GM19099 (cell line): Measurements from ENCODE around the gene PER3.

Source experiments
- POLR2A ChIP-seq: IDR thresholded peaks from 3 replicates; pipeline ENCODE4 v1.6.1; 2011; ENCODE audit warnings: low read depth; ENCODE audit not compliant: insufficient read length; ENCODE audit errors: extremely low read depth

PER3 gene

DNA sequence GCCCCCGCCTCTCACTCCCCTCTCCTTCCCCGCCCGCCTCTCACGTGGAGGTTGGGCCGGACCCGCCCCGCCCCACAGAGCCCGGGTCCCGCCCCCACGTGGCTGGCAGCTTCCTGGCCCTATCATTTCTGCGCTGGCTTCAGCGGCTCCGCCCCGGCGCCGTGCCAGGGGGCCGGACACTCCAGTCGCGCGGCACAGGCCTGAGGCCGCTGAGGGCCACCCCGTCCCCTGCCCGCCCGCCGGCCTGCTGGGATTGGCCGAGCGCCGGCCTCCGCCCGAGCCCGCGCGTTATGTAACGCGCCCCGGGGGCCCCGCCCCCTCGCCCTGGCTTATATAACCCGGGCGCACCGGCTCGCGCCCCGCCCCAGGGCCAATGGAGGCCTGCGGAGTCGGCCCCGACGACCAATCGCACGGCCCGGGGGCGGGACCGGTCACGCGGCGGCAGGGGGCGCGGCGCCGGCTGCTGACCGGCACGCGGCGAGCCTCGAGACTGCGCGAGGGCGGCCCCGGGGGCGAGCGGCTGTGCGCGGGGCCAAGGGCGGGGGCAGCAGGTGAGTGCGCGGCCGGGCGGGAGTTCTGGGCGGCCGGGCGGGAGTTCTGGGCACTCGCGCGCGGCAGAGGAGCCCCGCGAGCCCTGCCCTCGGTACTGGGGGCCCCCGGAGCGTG lies at the start of gene PER3:
Gene PER3, plus strand, starts transcription at position 466 of the 666 bp plus-strand sequence. CDS start 587 bp downstream, outside the sequence.
- TF ChIP-seq POLR2A = peak; percentile 35

DNA sequence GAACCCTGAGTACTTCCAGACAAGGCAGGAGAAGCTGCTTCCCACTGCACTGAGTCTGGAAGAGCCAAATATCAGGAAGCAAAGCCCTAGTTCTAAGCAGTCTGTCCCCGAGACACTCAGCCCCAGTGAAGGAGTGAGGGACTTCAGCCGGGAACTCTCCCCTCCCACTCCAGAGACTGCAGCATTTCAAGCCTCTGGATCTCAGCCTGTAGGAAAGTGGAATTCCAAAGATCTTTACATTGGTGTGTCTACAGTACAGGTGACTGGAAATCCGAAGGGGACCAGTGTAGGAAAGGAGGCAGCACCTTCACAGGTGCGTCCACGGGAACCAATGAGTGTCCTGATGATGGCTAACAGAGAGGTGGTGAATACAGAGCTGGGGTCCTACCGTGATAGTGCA lies 46.0 kb upstream of the PER3 start:
- no peak for TF ChIP-seq POLR2A

DNA sequence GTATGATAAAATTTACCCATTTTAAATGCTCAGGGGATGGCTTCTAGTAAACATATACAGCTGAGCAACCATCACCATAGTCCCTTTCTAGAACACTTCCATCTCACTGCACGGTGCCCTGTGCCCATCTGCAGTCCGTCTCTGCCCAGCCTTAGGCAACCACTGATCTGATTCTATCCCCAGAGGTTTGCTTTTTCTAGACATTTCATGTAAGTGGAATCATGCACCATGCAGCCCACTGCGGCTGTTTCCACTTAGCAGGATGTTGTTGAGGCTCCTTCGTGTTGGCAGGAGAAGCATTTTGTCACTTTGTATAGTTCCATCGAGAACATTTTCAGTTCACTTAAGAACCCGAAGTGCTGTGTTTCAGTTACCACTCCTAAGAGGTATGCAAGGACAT lies 40.7 kb upstream of the PER3 start:
- TF ChIP-seq POLR2A = no peak

GRCh38 chr1:7744882-7745281 lies 39.2 kb upstream of the PER3 start:
- TF ChIP-seq POLR2A = no peak

DNA sequence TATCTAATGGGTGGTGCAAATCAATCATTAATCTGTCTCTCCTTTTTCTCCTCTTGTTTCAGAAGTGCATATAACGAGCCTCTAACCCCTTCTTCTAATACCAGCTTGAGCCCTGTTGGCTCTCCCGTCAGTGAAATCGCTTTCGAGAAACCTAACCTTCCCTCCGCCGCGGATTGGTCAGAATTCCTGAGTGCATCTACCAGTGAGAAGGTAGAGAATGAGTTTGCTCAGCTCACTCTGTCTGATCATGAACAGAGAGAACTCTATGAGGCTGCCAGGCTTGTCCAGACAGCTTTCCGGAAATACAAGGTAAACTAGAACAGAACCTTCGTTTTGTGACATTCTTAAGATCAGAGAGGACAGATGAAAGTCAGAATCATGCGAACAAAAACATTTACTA lies 38.3 kb upstream of the PER3 start:
- no peak for TF ChIP-seq POLR2A

DNA sequence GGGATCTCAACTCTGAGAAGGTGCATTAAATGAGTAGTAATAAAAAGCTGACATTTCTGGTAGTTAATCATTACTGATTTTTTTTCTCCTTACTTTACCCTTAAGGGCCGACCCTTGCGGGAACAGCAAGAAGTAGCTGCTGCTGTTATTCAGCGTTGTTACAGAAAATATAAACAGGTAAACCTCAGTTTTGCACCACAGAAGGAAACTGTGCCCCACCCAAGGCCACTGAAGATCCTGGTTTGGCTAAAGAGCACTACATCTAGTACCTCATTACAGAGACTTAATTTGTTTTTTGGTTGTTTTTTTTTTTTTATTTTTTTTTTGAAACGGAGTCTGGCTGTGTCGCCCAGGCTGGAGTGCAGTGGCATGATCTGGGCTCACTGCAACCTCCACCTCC lies 36.5 kb upstream of the PER3 start:
- TF ChIP-seq POLR2A = no peak

GRCh38 chr1:7749126-7749525 lies 35.0 kb upstream of the PER3 start:
- TF ChIP-seq POLR2A = no peak

DNA sequence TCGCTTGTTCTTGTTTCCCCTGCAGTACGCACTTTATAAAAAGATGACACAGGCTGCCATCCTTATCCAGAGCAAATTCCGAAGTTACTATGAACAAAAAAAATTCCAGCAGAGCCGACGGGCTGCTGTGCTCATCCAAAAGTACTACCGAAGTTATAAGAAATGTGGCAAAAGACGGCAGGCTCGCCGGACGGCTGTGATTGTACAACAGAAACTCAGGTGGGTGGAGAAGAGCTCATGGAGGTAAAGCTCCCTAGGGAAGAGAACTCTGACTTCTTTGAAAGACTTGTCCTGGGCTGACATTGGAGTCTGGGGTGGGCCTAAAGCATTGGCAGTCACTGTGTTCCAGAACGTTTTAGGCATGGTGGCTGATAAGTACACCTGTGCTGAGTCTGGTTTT lies 32.9 kb upstream of the PER3 start:
- TF ChIP-seq POLR2A = no peak

DNA sequence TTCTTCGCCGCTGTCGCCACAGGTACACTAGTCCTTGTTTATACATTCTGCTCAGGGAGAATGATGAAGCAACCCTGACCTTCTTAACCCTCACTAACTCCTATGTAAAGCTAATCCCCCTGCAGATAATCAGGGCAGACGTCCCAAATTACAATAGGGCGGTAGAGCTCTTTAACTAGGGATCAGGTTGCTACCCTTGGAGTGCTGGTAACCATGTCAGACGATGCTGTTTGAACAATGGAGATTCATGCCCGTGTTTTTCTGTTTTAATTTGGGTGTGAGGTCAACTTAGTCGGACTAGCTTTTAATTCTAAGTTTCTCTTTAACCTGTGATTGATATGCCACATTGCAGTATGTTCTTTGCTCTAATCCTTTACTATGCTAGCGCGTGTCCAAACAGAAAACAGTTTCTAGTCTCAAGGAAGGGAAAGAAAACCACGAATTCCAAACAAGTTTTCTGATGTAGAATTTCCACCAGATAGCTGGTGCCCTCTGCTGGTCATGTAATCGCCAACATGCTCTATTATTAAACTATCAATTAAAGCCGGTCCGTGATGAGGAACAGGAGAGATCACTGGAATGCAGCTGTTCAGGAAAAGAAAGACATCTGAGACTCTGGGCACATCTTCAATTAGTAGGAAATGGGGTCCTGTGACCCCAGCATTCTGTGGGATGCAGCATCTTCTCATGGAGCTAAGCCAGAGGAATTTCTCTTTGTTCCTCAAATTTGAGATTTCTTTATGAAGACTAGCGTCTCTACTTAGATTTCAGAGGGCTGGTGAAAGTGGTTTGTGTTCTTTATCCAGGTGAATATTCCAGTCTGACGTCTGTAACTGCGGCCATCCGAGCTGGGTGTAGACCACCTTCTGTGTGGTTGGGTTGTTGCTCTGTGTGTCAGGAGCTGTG lies 31.3 kb upstream of the PER3 start:
- TF ChIP-seq POLR2A = no peak

DNA sequence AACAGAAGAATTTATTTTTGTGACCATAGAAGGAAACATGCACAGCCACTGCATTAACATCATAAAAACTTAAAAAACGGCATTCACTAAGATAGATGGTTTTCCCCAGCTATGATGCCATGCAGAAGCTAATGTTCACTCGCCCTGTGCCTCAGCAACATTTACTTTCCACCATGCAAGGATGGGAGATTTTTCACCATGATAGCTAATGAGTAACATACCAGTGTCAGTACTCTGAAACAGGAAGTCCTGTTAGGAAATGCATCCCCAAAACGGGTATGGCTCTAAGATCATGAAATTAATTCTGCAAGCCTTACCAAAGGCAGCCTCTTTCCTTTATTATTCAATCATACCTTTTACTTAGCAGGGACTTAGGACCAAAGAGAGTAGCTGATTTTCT lies 30.4 kb upstream of the PER3 start:
- TF ChIP-seq POLR2A = no peak

DNA sequence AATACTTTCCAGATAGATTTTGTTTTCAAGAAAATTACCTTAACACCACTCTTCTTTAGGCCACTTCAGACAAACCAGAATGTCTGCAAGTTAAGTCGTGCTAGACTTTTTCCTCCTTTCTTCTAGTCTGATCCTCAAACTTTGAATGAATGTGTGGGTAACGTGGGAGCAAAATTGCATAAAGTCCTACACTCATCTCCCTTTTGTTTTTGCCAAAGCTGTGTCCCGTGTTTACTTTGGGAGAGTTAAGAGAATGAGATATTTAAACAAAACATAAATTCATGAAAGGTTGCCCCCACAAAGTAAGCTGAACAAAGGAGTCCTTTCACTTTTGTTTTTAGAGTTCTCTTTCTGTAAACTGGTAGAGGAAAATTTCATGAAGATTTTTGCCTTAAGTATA lies 29.9 kb upstream of the PER3 start:
- TF ChIP-seq POLR2A = no peak

DNA sequence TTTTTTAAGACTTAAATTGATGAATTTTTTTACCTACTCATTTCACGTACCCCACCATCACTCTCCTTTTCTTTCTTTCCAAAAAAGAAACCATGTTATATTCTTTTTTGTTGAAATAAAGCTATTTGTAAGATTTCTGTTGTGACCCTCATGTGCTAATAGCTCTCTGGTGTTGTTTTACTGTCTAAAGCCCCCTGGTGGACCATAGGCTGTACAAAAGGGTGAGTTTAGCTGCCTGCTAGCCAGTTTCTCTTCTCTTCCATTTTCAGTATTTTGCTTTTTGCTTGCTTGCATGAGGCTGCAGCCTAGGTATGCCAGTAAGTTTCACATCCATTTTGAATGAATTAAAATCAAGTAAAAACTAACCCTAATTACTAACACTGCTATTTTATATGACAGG lies 28.6 kb upstream of the PER3 start:
- no peak for TF ChIP-seq POLR2A

- no peak for TF ChIP-seq POLR2A
Measured at GRCh38 chr1:7760245-7760644, 23.8 kb upstream of the PER3 start.

DNA sequence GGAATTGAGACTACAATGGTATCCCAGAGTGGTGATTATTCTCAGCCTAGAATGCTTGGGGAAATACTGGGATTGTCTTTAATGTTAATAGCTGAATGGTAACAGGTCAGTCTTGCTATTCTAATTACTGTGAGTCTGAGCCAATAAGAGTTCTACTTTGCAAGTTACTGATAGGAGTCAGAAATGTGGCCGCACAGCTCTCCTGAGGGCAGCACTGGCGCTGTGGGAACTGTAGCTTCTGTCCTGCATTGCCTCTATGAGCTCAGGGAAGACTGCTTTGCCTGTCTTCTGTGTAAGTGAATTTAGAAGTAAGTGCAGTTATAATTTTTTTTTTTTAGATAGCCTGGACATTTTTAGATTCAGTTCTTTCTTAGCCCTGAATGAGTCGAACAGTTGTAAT lies 23.0 kb upstream of the PER3 start:
- TF ChIP-seq POLR2A = no peak

DNA sequence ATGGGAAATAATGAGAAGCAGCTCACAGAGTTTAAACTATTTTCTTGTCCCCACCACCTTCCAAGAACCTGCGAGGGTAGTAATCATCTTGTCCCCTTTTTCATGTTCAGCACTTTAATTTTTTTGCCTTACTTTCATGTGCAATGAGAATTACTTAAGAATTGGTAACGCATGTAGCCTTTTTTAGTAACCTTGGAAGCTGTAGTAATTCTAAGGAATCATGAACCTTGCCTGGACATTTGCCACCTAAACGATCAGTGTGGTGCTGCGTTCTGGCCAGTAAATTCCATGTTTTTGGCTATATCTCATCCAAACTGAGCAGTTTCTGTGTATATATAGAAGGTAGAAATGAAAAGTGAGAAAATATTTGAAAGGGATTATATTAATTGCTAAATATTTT lies 16.9 kb upstream of the PER3 start:
- no peak for TF ChIP-seq POLR2A

GRCh38 chr1:7768583-7768982 lies 15.5 kb upstream of the PER3 start:
- TF ChIP-seq POLR2A = no peak
